Right lobe of liver (tissue), 4 donors: ENCODE data around the gene RASSF1.

Experiments used
- CTCF ChIP-seq, 4 donors: fragments of 200-600 bp in 3 of 4; fragments of 450-650 bp in 1 of 4; IDR thresholded peaks; one replicate each; pipeline versions ENCODE4 v1.5.1 to v1.8.0; 2016 to 2022; ENCODE audit warnings: antibody characterized with exemption in 4 of 4, mild to moderate bottlenecking in 2 of 4
- POLR2A ChIP-seq: fragments of 450-650 bp; IDR thresholded peaks from one replicate; pipeline ENCODE4 v1.6.1; 2017; ENCODE audit warnings: antibody characterized with exemption, mild to moderate bottlenecking
- donor health status: DM: no; HTN: no; CAD: no.
- donor health status: DM: no; HTN: no; CAD: no.
- donor health status: DM: no; HTN: yes; CAD: no.

GRCh38 chr3:50378024-50378423, 37.4 kb upstream of the RASSF1 start:
- TF ChIP-seq CTCF (IDR thresholded peaks at IDR 0.05) (no peak), POLR2A (no peak)
